Astrocyte of the spinal cord (primary cell): ENCODE data around the gene DPP6.

Experiments
- DNase-seq: peaks from one replicate; pipeline ENCODE4 v3.0.0; 2011; ENCODE audit warnings: low read depth, low spot score
- H3K4me3 ChIP-seq: 2 replicates; pipeline ENCODE4 v1.5.1; 2011; ENCODE audit warnings: low read depth, mild to moderate bottlenecking, low read length, moderate library complexity
- CTCF ChIP-seq: IDR thresholded peaks from 2 replicates; pipeline ENCODE4 v1.5.1; 2012; ENCODE audit warnings: low read depth, mild to moderate bottlenecking, low read length, inconsistent platforms
- in situ Hi-C: cut with HindIII; loops from 2 replicates; pipeline ENCODE4 v1.10.0; 2017; ENCODE audit warnings: low sequenced_read_pairs

DPP6 gene

DNA sequence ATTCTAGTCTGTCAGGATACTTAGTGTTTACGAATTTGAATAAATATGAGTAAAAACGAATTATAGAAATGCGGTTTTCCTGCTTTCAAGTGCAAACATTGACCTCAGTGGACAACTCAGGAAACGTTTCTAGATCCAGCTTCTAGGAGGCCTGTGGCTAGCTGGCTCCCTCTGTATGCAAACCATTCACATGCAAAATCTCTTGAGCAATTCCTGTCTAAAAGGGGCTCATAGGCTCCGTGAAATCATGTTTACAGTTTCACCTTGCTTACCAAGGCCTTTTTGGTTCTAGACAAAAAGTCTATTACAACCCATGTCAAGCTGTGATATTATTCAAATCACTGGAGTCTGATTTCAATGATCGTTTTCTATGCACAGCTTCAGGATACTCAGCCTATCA lies 364.5 kb downstream of the DPP6 start:
- no peak for DNase-seq
- no peak overlapping the region for H3K4me3 ChIP-seq
- in situ Hi-C loops, result no loop called here
- no peak for TF ChIP-seq CTCF

GRCh38 chr7:154419344-154419743 lies 367.1 kb downstream of the DPP6 start:
- no peak overlapping the region for H3K4me3 ChIP-seq

DNA sequence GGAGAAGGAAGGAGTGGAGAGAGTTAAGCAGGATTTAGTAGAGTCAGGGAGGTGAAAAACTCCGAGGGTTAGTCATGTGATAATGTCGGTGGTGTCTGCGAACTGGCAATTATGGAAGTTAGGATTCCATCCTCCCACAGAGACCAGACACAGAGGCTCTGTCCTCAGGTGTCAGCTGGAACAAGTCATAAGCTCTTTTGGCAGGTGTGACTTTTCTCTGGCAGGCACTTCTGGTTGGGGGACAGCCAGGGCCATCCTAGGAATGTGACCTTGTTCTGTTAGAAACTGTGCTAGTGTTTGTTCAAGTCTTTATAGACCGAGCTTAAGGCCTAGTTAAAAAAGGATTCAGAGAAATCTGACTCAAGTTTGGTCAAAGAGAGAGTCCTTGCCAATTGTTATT lies 371.0 kb downstream of the DPP6 start:
- in situ Hi-C loops, result no loop called here
- no peak for TF ChIP-seq CTCF
- no peak for DNase-seq
- no peak overlapping the region for H3K4me3 ChIP-seq

More at GRCh38 chr7:154419344-154419743, 367.1 kb downstream of the DPP6 start:
- in situ Hi-C loops, result no loop called here
- DNase-seq, result no peak
- no peak for TF ChIP-seq CTCF

DNA sequence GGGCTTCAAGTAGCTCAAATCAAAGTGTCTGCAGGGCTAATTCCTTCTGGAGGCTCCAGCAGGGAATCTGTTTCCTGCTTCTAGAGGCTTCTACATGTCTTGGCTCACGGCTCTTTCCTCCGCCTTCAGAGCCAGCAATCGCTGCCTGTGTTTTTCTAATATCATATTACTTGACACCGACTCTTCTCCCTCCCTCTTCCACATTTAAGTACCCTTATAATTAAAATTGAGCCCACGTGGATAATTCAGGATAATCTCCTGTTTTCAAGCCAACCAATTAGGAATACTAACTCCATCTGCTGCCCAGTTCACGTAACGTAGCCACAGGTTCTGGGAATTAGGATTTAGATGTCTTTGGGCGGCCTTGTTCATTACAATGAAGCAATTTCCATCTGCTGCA lies 372.2 kb downstream of the DPP6 start:
- in situ Hi-C loops, result no loop called here
- no peak overlapping the region for H3K4me3 ChIP-seq
- no peak for DNase-seq
- TF ChIP-seq CTCF, result no peak

GRCh38 chr7:154425271-154425670 lies 373.1 kb downstream of the DPP6 start:
- no peak overlapping the region for H3K4me3 ChIP-seq
- TF ChIP-seq CTCF, result no peak
- DNase-seq, result no peak
- in situ Hi-C loops, result no loop called here

GRCh38 chr7:154426778-154427177 lies 374.6 kb downstream of the DPP6 start:
- no peak for TF ChIP-seq CTCF
- no peak for DNase-seq
- H3K4me3 ChIP-seq, result no peak overlapping the region
- in situ Hi-C loops, result no loop called here

GRCh38 chr7:154427533-154427932 lies 375.3 kb downstream of the DPP6 start:
- in situ Hi-C loops, result no loop called here
- TF ChIP-seq CTCF, result no peak
- no peak overlapping the region for H3K4me3 ChIP-seq
- no peak for DNase-seq
